ENCODE measurements around the gene DDX52.
"Not testable (repeated sequence)": the region's sequence is repeated elsewhere in the genome, so short reads cannot be mapped to it uniquely, and the experiment has no call there.

DNA sequence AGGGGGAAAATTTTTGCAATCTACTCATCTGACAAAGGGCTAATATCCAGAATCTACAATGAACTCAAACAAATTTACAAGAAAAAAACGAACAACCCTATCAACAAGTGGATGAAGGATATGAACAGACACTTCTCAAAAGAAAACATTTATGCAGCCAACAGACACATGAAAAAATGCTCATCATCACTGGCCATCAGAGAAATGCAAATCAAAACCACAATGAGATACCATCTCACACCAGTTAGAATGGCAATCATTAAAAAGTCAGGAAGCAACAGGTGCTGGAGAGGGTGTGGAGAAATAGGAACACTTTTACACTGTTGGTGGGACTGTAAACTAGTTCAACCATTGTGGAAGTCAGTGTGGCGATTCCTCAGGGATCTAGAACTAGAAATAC lies 36.7 kb upstream of the DDX52 start:
- TF ChIP-seq POLR2A, CTCF (IDR thresholded peaks at IDR 0.05): not testable (repeated sequence)

Measured in tibial nerve (tissue), 3 donors.